AG04449 (cell line): ENCODE results near the gene ZSWIM7.

Source experiments
- CTCF ChIA-PET: fragments of 350-600 bp; formaldehyde crosslinking; extraction: SDS; loops from one replicate; lab custom pipeline; 2021; ENCODE audit warnings: antibody characterized with exemption; lab: Yijun Ruan, JAX
- POLR2A ChIA-PET: fragments of 400-600, 350-600 bp; formaldehyde crosslinking; extraction: SDS; loops from one replicate; lab custom pipeline; 2020; ENCODE audit warnings: antibody characterized with exemption, inconsistent platforms; lab: Yijun Ruan, JAX
- DNase-seq: peaks from one replicate; pipeline ENCODE4 v3.0.0-alpha.2; 2010; ENCODE audit warnings: low read depth, low spot score
- H3K4me3 ChIP-seq: 2 replicates; pipeline ENCODE4 v1.5.1; 2011; ENCODE audit warnings: low read depth, mild to moderate bottlenecking, control low read depth, low read length
- TF ChIP-seq, protein P1 (sequence below): IDR thresholded peaks from one replicate; pipeline ENCODE4 v1.5.1; 2011; ENCODE audit warnings: mild to moderate bottlenecking, moderate library complexity, low read length, control low read depth, inconsistent platforms; ENCODE audit not compliant: insufficient read depth; ENCODE audit errors: missing control alignments

Gene ZSWIM7

DNA sequence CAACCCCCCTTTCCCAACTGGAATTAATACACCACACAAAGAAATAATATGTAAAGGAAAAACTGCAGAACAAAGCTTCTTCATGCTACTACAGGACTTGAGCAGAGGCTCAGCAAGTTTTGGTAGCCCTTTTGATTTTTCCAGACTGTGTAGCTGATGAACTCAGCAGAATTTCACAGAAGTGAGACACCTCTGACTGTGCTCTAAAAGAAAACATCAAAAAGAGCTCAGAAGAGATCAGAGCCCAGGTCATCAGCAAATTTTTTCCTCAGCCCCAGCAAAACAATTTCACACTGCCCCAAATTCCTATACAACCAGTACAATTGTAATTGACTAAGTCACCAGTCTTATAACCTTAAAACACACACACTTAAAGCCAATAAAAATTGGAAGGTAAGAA lies 38.1 kb upstream of the ZSWIM7 start:
- CTCF ChIA-PET, result interaction anchor here (0.6 to 1.5 kb wide), 5 partner anchors 10 to 547 kb away, joined by 3 to 4 read pairs (median 3); no protein-coding TSS in a partner anchor
- H3K4me3 ChIP-seq, result no peak overlapping the region
- TF ChIP-seq, protein P1, sequence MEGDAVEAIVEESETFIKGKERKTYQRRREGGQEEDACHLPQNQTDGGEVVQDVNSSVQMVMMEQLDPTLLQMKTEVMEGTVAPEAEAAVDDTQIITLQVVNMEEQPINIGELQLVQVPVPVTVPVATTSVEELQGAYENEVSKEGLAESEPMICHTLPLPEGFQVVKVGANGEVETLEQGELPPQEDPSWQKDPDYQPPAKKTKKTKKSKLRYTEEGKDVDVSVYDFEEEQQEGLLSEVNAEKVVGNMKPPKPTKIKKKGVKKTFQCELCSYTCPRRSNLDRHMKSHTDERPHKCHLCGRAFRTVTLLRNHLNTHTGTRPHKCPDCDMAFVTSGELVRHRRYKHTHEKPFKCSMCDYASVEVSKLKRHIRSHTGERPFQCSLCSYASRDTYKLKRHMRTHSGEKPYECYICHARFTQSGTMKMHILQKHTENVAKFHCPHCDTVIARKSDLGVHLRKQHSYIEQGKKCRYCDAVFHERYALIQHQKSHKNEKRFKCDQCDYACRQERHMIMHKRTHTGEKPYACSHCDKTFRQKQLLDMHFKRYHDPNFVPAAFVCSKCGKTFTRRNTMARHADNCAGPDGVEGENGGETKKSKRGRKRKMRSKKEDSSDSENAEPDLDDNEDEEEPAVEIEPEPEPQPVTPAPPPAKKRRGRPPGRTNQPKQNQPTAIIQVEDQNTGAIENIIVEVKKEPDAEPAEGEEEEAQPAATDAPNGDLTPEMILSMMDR, result no peak
- no peak for DNase-seq
- POLR2A ChIA-PET, result no interaction called here

DNA sequence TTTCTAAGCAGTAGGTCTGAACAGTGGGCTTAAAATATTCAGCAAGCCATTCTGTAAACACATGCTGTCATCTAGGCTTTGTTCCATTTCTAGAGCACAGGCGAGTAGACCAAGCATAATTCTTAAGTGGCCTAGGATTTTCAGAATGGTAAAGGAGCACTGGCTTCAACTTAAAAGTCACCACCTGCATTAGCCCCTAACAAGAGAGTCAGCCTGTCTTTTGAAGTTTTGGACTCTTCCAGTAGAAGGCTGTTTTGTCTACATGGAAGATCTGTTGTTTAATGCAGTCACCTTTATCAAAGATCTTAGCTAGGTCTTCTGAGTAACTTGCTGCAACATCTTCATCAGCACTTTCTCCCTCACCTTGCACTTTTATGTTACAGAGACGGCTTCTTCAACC lies 36.8 kb upstream of the ZSWIM7 start:
- ChIA-PET POLR2A (no interaction called here), CTCF (interaction anchor here (0.9 to 1.3 kb wide), 2 partner anchors 11 to 208 kb away, joined by 3 read pairs; no protein-coding TSS in a partner anchor)
- TF ChIP-seq, protein P1, result no peak
- no peak for DNase-seq
- no peak overlapping the region for H3K4me3 ChIP-seq

DNA sequence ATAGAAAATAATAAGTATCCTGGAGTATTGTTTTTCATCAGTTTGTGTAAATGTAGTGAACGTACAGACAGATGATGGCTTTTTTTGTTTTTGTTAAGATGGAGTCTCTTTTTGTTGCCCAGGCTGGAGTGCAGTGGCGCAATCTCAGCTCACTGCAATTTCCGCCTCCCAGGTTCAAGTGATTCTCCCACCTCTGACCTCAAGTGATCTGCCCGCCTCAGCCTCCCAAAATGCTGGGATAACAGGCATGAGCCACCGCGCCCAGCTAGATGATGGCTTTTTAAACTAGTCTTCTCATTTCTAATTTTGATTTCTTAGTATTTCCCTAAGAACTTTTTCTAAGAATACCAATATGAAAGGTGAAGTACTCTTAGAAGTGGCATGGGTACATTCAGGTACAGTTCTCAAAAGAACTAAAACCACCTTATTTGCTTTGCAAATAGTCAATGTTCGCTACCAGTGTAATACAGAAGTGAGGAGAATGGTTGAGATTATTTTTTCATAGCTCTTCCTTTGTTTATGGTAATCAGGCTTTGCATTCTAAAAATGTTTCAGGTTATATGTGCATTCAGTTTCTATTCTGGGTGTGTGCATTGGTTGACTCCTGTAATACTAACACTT lies 34.3 kb upstream of the ZSWIM7 start:
- CTCF ChIA-PET, result interaction anchor here (1.2 kb wide), 1 partner anchor 10 kb away, joined by 3 read pairs; no protein-coding TSS in a partner anchor
- POLR2A ChIA-PET, result no interaction called here
- TF ChIP-seq, protein P1, result no peak

DNA sequence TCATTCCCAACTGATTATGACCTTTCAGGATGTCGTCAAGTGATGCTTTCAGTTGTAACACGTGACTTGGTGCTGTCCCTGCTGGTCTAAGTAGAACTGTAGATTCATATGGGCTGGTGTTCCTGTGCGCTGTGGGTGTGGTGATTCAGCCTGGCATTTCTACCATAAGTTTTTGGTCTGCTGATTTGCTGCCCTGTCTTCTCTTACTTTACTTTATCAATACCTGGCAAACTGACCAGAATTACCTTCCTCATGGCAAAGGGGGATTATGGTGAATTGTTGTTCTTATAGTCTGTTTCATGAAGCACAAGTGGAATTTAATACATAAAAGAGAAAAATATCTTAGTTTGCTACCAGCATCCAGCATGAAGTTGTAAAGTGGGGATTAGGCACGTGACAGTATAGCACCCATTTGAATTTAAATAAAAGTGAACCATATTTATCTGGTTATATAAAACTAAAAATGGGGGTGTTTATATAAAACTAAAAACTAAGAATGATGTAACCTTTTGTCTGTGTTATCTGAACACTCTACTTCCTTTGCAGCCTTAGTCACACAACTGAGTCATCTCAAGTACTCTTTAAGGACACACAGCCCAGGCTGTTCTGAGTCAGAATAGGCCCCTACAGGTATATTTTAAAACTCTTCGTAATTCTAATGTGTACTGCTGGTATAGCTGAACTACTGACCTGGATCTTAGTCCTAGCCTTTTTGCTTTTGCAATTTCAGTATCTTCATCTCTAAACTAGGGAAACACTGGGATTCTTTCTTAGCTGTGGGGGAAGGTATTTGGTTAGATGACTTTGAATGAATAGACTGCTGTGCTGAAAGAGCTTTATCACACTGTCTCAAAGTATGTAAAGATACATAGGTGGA lies 28.4 kb upstream of the ZSWIM7 start:
- TF ChIP-seq, protein P1, result no peak
- POLR2A ChIA-PET, result no interaction called here
- H3K4me3 ChIP-seq, result no peak overlapping the region
- CTCF ChIA-PET, result interaction anchor here (0.9 kb wide), 3 partner anchors 14 to 200 kb away, joined by 3 to 5 read pairs (median 3); no protein-coding TSS in a partner anchor
- DNase-seq, result peak; percentile 76

More for the DNA sequence above, 34.3 kb upstream of the ZSWIM7 start:
- DNase-seq, result no peak
- H3K4me3 ChIP-seq, result no peak overlapping the region

DNA sequence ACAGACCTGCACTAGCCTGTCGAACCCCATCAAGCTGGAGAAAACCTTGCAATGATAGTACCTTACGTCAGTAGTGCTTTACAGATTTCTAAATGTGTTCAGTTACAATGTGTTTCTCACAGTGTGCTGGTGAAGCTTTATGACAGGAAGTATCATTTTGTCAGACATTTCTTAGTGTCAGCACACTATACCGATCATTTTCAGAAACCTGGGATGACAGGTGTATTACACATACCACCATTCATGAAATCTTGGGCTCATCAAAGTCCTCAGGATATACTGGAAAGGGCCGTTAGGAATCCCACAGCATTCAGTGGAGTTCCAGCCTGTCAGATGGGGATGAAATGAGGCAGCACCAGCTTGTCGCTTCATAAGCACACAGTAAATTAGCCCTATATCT lies 27.4 kb upstream of the ZSWIM7 start:
- no peak for DNase-seq
- no peak overlapping the region for H3K4me3 ChIP-seq
- ChIA-PET CTCF (interaction anchor here (0.9 kb wide), 1 partner anchor 14 kb away, joined by 5 read pairs; no protein-coding TSS in a partner anchor), POLR2A (no interaction called here)
- TF ChIP-seq, protein P1, result no peak

DNA sequence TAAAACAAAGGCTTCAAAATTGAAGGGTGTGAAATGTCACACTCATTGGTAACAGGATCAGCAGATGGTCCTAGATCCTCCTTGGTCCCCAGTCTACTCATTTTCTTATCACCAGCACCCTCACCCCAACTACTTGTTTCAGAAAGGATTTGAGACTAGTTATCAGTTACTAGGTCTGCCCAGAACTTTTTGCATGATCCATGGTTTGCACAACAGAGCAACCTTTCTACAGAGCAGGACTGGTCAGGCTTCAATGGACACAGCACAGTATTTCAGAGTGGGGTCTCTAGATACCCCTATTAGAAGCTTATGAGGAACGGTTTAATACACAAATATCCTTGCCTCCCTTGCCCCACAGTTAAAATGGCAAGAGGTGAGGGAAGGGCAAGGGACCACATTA lies 25.7 kb upstream of the ZSWIM7 start:
- H3K4me3 ChIP-seq, result no peak overlapping the region
- TF ChIP-seq, protein P1, result no peak
- CTCF ChIA-PET, result interaction anchor here (3.1 kb wide), 1 partner anchor 11 kb away, joined by 19 read pairs; no protein-coding TSS in a partner anchor
- POLR2A ChIA-PET, result no interaction called here
- DNase-seq, result no peak
